LNCAP (cell line): Measurements from ENCODE around the gene RAET1E.

Source experiments
- TF ChIP-seq, protein P1 (sequence below): fragments of 450-650 bp; IDR thresholded peaks from 2 replicates; pipeline ENCODE4 v1.5.1; 2017; ENCODE audit warnings: mild to moderate bottlenecking

The RAET1E gene

GRCh38 chr6:149863698-149864577, 34.0 kb downstream of the RAET1E start, which contains the start of gene LRP11:
TSS of gene LRP11 (minus strand) at chr6:149864359. CDS start at chr6:149864020, 339 bp downstream.
- TF ChIP-seq, protein P1, sequence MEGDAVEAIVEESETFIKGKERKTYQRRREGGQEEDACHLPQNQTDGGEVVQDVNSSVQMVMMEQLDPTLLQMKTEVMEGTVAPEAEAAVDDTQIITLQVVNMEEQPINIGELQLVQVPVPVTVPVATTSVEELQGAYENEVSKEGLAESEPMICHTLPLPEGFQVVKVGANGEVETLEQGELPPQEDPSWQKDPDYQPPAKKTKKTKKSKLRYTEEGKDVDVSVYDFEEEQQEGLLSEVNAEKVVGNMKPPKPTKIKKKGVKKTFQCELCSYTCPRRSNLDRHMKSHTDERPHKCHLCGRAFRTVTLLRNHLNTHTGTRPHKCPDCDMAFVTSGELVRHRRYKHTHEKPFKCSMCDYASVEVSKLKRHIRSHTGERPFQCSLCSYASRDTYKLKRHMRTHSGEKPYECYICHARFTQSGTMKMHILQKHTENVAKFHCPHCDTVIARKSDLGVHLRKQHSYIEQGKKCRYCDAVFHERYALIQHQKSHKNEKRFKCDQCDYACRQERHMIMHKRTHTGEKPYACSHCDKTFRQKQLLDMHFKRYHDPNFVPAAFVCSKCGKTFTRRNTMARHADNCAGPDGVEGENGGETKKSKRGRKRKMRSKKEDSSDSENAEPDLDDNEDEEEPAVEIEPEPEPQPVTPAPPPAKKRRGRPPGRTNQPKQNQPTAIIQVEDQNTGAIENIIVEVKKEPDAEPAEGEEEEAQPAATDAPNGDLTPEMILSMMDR, result no peak

GRCh38 chr6:149862922-149863697, 34.8 kb downstream of the RAET1E start:
- TF ChIP-seq, protein P1, result no peak

GRCh38 chr6:149861603-149862423, 36.1 kb downstream of the RAET1E start:
- TF ChIP-seq, protein P1, result no peak

DNA sequence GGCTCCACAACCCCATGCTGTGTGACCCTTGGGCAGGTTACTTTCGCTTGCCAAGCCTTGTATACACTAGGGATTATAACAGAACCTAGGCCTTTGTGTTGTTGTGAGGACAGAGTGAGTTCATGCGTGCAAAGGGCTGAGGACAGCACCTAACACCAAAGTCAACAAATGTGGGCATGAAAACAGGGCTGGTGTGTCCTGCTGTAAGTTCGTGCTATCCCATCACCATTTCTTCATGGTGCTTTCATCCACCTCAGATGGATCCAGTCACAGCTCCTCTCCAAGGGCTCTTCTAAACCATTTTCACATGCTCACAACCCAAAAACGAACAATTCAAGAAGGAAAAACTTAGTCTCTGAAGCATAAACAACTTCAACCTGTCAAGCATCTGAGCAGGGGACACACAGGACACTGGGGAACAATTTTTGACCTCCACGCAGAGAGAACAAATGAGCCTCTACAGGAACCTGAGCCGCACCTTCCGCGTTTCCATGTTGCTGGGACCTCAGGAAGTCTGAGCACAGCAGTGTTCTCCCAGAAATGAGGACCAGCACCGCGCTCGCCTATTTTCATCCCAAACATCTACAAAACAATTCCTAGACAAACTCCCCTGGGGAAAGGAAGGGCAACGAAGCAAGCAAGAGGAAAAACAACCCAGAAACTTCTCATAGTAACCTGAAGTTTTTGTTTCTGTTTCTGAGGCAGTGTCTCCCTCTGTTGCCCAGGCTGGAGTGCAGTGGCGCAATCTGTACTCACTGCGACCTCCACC, 36.9 kb downstream of the RAET1E start:
- TF ChIP-seq, protein P1, result no peak

GRCh38 chr6:149860513-149860833, 37.4 kb downstream of the RAET1E start:
- TF ChIP-seq, protein P1, result no peak

- TF ChIP-seq, protein P1, result no peak
Observed at GRCh38 chr6:149859938-149860337, 38.0 kb downstream of the RAET1E start.
